ENCODE data around the gene MYD88.

The MYD88 gene

DNA sequence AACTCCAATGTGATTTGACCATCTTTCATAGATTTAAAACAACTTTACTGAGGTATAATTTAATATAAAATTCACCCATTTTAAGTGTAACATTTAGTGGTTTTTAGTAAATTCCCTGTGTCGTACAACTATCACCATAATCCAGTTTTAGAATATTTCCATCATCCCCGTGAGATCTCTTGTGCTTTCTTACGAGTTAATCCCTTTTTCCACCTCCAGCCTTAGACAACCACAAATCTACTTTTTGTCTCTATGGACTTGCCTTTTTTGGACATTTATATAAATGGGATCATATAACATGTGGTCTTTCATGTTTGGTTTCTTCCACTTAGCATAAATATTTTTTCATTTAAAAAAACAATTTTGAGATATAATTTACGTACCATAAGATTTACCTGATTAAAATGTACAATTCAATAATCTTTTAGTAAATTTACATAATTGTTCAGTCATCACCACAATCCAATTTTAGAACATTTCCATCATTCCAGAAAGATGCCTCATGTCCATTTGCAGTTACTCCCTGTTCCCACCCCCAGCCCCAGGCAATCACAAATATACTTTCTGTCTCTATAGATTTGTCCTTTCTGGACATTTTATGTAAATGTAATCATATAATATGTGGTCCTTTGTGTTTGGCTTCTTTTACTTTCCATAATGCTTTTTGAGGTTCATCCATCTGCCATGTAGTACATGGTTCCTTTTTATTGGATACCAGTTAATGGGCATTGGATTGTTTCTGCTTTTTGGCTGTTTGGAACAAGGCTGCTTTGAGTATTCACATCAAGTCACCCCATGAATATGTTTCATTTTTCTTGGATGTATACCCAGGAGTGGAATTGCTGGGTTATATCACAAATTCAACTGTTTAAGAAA lies 29.9 kb downstream of the MYD88 start:
- no peak for DNase-seq

DNA sequence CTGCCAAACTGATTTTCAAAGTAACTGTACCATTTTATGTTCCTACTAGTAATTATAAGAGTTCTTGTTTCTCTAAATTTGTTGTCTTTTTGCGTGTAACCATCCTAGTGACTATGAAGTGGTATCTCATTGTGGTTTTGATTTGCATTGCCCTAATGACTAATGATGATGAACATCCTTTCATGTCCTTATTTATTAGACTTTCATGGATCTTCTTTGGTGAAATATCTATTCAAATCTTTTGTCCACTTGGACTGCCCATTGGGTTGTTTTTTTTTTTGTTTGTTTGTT lies 30.5 kb downstream of the MYD88 start:
- no peak for DNase-seq

DNA sequence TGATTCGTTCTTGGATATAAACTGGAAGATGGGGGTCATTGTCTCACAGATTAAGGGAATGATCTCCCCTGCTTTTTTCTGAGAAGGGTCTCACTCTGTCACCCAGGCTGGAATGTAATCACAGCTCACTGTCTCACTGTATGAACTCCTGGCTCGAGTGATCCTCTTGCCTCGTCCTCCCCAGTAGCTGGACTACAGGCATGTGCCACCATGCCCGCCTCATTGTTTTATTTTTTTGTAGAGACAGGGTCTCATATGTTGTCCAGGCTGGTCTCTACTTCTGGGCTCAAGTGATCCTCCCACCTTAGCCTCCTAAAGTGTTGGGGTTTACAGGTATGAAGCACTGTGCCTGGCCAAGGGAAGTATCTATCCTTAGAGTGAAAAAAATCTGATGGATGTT lies 32.3 kb downstream of the MYD88 start:
- no peak for DNase-seq

DNA sequence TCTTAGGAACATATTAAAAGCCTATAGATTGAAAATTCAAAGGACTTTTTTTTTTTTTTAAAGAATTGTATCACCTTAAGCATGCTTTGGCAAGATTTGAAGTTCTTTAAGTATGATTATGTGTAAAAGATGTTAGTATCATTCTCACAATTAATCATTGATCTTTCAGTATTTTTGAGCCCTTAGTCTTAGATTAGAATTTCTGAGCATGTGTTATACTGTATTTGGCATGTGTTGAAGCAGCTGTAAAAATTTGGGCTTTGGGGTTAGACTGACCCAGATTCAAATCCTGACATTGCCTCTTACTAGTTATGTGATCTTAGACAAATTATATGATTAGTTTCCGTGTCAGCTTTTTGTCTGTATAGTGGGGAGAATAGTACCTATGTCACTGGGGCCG lies 33.2 kb downstream of the MYD88 start:
- no peak for DNase-seq

DNA sequence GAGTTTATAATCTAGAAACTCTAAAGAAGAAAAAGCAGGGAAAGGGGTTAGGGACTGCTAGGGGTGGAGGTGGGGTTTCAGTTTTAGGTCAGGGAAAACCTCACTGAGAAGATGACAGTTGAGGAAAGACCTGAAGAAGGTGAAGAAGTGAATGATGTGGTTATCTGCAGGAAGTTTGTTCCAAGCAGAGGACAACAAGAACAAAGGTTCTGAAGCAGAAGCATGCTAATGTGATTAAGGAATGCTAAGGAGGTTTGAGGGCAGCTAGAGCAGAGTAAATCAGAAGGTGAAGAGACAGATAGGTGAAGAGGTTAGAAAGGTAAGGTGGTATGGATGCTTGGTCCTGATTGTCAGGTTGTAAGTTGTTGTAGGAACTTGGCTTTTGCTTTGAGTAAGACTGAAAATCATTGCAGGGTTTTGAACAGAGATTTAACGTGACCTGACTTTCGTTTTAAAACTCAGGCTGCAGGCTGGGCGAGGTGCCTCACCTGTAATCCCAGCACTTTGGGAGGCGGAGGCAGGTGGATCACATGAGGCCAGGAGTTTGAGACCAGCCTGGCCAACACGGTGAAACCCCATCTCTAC lies 35.5 kb downstream of the MYD88 start:
- DNase-seq: no peak

DNA sequence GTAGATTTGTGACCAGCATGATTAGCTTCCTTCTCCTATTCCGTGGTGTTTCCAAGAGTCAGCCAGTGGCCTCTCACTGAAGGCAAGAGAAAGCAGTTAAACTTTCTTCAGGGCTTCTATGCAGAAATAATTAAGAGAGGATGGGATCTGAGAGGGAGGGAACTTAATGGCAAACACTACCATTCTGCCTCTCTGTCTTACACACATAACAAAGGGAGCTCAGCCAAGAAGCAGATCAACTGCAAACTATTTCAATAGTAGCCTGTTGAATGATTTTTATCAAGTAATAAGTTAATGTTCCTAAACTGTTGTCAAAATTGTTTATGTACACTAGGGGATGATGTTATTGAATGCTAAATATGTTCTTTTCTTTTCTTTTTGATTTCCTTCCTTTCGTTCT lies 38.7 kb downstream of the MYD88 start:
- no peak for DNase-seq

DNA sequence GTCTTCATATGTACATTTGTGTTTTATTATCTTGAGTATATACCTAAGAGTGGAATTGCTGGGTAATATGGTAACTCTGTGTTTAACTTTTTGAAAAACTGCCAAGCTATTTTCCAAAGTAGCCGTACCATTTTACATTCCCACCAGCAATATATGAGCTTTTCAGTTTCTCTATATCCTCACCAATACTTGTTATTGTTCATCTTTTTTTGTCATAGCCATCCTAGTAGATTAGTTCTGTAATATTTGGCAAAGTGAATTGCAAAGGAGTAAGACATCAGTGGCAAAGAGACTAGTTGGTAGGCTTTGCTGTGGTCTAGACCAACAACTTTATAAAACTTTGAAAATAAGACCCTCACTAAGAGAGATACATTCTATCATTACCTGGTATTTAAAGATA lies 48.3 kb downstream of the MYD88 start:
- DNase-seq: no peak

DNA sequence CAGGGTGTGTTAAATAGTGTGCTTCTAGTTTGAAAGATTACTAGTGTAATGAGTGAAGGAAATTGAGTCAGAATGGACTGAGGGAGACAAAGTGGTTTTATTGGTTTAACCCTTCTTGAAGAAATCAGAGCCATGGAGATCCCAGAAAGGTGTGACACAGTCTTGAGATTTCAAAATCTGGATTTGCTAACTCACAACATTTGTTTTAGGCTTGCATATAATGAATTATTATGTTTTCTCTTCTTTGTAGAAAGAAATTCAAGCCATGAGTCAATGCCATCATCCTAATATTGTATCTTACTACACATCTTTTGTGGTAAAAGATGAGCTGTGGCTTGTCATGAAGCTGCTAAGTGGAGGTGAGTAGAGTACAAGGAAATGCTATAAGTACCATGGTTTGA lies 52.0 kb downstream of the MYD88 start:
- no peak for DNase-seq

All from CD4-positive, alpha-beta T cell treated with Interleukin-1 beta for 1 hour (primary cell).